Uterus (tissue), 2 donors: ENCODE measurements around the gene CCR3.

ENCODE experiments used
- POLR2A ChIP-seq, 2 donors: fragments of 450-650 bp; IDR thresholded peaks; one replicate each; pipeline ENCODE4 v1.6.1; 2016; ENCODE audit warnings: antibody characterized with exemption in 2 of 2, mild to moderate bottlenecking in 1 of 2, moderate library complexity in 1 of 2
- TF ChIP-seq, protein P1 (sequence below), 4 experiments: fragments of 200-600 bp in 2 of 4; fragments of 450-650 bp in 2 of 4; sonication (generic) in 2 of 4; IDR thresholded peaks; one replicate each; pipeline ENCODE4 v1.5.1; 2016 to 2019; ENCODE audit warnings: antibody characterized with exemption in 4 of 4, mild to moderate bottlenecking in 2 of 4, moderate library complexity in 1 of 4

- TF ChIP-seq, protein P1, sequence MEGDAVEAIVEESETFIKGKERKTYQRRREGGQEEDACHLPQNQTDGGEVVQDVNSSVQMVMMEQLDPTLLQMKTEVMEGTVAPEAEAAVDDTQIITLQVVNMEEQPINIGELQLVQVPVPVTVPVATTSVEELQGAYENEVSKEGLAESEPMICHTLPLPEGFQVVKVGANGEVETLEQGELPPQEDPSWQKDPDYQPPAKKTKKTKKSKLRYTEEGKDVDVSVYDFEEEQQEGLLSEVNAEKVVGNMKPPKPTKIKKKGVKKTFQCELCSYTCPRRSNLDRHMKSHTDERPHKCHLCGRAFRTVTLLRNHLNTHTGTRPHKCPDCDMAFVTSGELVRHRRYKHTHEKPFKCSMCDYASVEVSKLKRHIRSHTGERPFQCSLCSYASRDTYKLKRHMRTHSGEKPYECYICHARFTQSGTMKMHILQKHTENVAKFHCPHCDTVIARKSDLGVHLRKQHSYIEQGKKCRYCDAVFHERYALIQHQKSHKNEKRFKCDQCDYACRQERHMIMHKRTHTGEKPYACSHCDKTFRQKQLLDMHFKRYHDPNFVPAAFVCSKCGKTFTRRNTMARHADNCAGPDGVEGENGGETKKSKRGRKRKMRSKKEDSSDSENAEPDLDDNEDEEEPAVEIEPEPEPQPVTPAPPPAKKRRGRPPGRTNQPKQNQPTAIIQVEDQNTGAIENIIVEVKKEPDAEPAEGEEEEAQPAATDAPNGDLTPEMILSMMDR (IDR thresholded peaks at IDR 0.05), result no peak
- TF ChIP-seq POLR2A (IDR thresholded peaks at IDR 0.05), result no peak
Observed at GRCh38 chr3:46296826-46297225, 54.6 kb downstream of the CCR3 start.
